NB4 (cell line): ENCODE results near the gene LTBP2.

Experiments
- POLR2A ChIP-seq: IDR thresholded peaks from 2 replicates; pipeline ENCODE4 v1.6.1; 2011; ENCODE audit warnings: mild to moderate bottlenecking; ENCODE audit not compliant: insufficient read length; ENCODE audit errors: extremely low read depth
- TF ChIP-seq, protein P1 (sequence below): IDR thresholded peaks from one replicate; pipeline ENCODE4 v1.5.1; 2012; ENCODE audit warnings: low read depth, low read length

GRCh38 chr14:74507085-74507484, 105.0 kb downstream of the LTBP2 start:
- TF ChIP-seq, protein P1, sequence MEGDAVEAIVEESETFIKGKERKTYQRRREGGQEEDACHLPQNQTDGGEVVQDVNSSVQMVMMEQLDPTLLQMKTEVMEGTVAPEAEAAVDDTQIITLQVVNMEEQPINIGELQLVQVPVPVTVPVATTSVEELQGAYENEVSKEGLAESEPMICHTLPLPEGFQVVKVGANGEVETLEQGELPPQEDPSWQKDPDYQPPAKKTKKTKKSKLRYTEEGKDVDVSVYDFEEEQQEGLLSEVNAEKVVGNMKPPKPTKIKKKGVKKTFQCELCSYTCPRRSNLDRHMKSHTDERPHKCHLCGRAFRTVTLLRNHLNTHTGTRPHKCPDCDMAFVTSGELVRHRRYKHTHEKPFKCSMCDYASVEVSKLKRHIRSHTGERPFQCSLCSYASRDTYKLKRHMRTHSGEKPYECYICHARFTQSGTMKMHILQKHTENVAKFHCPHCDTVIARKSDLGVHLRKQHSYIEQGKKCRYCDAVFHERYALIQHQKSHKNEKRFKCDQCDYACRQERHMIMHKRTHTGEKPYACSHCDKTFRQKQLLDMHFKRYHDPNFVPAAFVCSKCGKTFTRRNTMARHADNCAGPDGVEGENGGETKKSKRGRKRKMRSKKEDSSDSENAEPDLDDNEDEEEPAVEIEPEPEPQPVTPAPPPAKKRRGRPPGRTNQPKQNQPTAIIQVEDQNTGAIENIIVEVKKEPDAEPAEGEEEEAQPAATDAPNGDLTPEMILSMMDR = no peak
- no peak for TF ChIP-seq POLR2A
